CD14-positive monocyte (primary cell): ENCODE data around the gene ADAM30. TPM values are rescaled to one million over a fixed set of nuclear protein-coding genes. Genes with fewer than 3 reads are reported as not detected.

ENCODE experiments used
- DNase-seq, 3 donors: peaks; one replicate each; pipeline ENCODE4 v3.0.0-alpha.2; 2011 to 2022
- H2AFZ ChIP-seq: 2 replicates; pipeline ENCODE4 v1.6.0; 2012; ENCODE audit warnings: mild to moderate bottlenecking, low read depth, low read length, inconsistent platforms; ENCODE audit not compliant: insufficient read depth, poor library complexity, severe bottlenecking
- H3K27ac ChIP-seq, 2 donors: 1 replicate in 1 of 2; 2 replicates in 1 of 2; pipeline ENCODE4 v1.5.1; 2012 to 2013; ENCODE audit warnings: low read length in 2 of 2, control low read depth in 1 of 2, inconsistent platforms in 1 of 2, low read depth in 1 of 2, mild to moderate bottlenecking in 1 of 2
- H3K27me3 ChIP-seq, 2 donors: one replicate each; pipeline versions ENCODE4 v1.6.0 to v1.6.1; 2011 to 2013; ENCODE audit warnings: low read length in 2 of 2; ENCODE audit not compliant: control insufficient read depth in 2 of 2, insufficient read depth in 2 of 2
- H3K36me3 ChIP-seq, 2 donors: replicated peaks in 1 of 2; 1 replicate in 1 of 2; 2 replicates in 1 of 2; pipeline versions ENCODE4 v1.5.1 to v1.6.1; 2012 to 2013; ENCODE audit warnings: low read length in 2 of 2, control low read depth in 1 of 2, inconsistent platforms in 1 of 2, mild to moderate bottlenecking in 1 of 2; ENCODE audit not compliant: insufficient read depth in 2 of 2, control insufficient read depth in 1 of 2
- H3K4me1 ChIP-seq, 2 donors: 1 replicate in 1 of 2; 2 replicates in 1 of 2; pipeline versions ENCODE4 v1.5.1 to v1.6.1; 2012 to 2013; ENCODE audit warnings: low read length in 2 of 2, control low read depth in 1 of 2, inconsistent platforms in 1 of 2, mild to moderate bottlenecking in 1 of 2, moderate library complexity in 1 of 2; ENCODE audit not compliant: insufficient read depth in 2 of 2, control insufficient read depth in 1 of 2
- H3K4me2 ChIP-seq: replicated peaks from 2 replicates; pipeline ENCODE3; 2012; ENCODE audit warnings: low read length, moderate library complexity, mild to moderate bottlenecking; ENCODE audit not compliant: poor library complexity, severe bottlenecking; ENCODE audit errors: extremely low read depth
- H3K4me3 ChIP-seq, 3 experiments: fragments of 200-600 bp in 1 of 3; sonication (generic) in 1 of 3; replicated peaks in 1 of 3; 1 replicate in 2 of 3; 2 replicates in 1 of 3; pipeline ENCODE4 v1.5.1; 2011 to 2013; ENCODE audit warnings: low read length in 3 of 3, mild to moderate bottlenecking in 3 of 3, control low read depth in 2 of 3, low read depth in 2 of 3, inconsistent platforms in 1 of 3, moderate library complexity in 1 of 3
- H3K79me2 ChIP-seq: 2 replicates; pipeline ENCODE4 v1.6.0; 2012; ENCODE audit warnings: mild to moderate bottlenecking, control low read depth, inconsistent platforms, low read length, moderate library complexity; ENCODE audit not compliant: insufficient read depth
- H3K9ac ChIP-seq: 2 replicates; pipeline ENCODE4 v1.6.0; 2017; ENCODE audit warnings: low read length, mild to moderate bottlenecking; ENCODE audit not compliant: insufficient read depth, poor library complexity, severe bottlenecking
- H3K9me3 ChIP-seq, 2 donors: replicated peaks in 1 of 2; 1 replicate in 1 of 2; 2 replicates in 1 of 2; pipeline versions ENCODE4 v1.5.1 to v1.6.1; 2012 to 2013; ENCODE audit warnings: low read length in 2 of 2, control low read depth in 1 of 2; ENCODE audit not compliant: control insufficient read depth in 1 of 2, insufficient read depth in 1 of 2
- H4K20me1 ChIP-seq: 2 replicates; pipeline ENCODE4 v1.6.0; 2012; ENCODE audit warnings: mild to moderate bottlenecking, low read length, control low read depth, moderate library complexity; ENCODE audit not compliant: insufficient read depth
- H3K27ac Mint-ChIP-seq, 7 donors: one replicate each; pipeline ENCODE4 v1.8.0; 2020; ENCODE audit warnings: mild to moderate bottlenecking in 7 of 7, mixed read lengths in 7 of 7, moderate library complexity in 6 of 7, inconsistent platforms in 2 of 7
- H3K27me3 Mint-ChIP-seq, 3 donors: one replicate each; pipeline ENCODE4 v1.8.0; 2021 to 2022; ENCODE audit warnings: low read depth in 3 of 3, mild to moderate bottlenecking in 3 of 3, mixed read lengths in 3 of 3, moderate library complexity in 3 of 3, inconsistent platforms in 1 of 3
- H3K36me3 Mint-ChIP-seq, 2 donors: one replicate each; pipeline ENCODE4 v1.8.0; 2020; ENCODE audit warnings: mixed read lengths in 2 of 2, inconsistent platforms in 1 of 2, mild to moderate bottlenecking in 1 of 2
- H3K4me1 Mint-ChIP-seq: one replicate; pipeline ENCODE4 v1.8.0; 2020; ENCODE audit warnings: mild to moderate bottlenecking, mixed read lengths
- H3K4me3 Mint-ChIP-seq, 2 donors: one replicate each; pipeline ENCODE4 v1.8.0; 2020; ENCODE audit warnings: mild to moderate bottlenecking in 2 of 2, mixed read lengths in 2 of 2, moderate library complexity in 1 of 2
- H3K9me3 Mint-ChIP-seq, 7 donors: one replicate each; pipeline ENCODE4 v1.8.0; 2020 to 2022; ENCODE audit warnings: mixed read lengths in 7 of 7, mild to moderate bottlenecking in 6 of 7, moderate library complexity in 6 of 7, inconsistent platforms in 2 of 7
- CTCF ChIP-seq: fragments of 200-600 bp; IDR thresholded peaks from one replicate; pipeline ENCODE4 v1.8.0; 2022; ENCODE audit warnings: antibody characterized with exemption, mild to moderate bottlenecking
- WGBS: methylation state at CpG from one replicate; pipeline ENCODE4 v1.1.5; 2013; ENCODE audit warnings: missing lambda C conversion rate; ENCODE audit not compliant: insufficient coverage; 5-methylcytosine and 5-hydroxymethylcytosine counted together
- intact Hi-C, 2 donors: fragments of 100-400 bp; cut with micrococcal nuclease; formaldehyde crosslinking; loops; one replicate each; pipeline versions ENCODE4 v1.15.0 to v1.15.1; 2023
- polyA plus RNA-seq, 3 donors: library from polyadenylated mRNA; depleted of rRNA in 1 of 3; unstranded in 2 of 3; stranded (reverse) in 1 of 3; fragments of 300-500 nt in 2 of 3; fragments of >200 nt in 1 of 3; fragmentation: Illumina TruSeq in 2 of 3; gene quantifications; 1 replicate in 2 of 3; 2 replicates in 1 of 3; pipeline ENCODE4 v1.2.3, GENCODE V29; 2012 to 2021

ADAM30 gene
- polyA plus RNA-seq, 3 donors: not detected

- Mint-ChIP-seq H3K27ac (no peak overlapping the region), H3K4me1 (no peaks in the 10 kb centered on the region), H3K9me3 (peaks cover 0 to 6% (median 0%) of the 10 kb centered on the region in 7 donors), H3K27me3 (peaks cover 0 to 2% (median 0%) of the 10 kb centered on the region in 3 donors), H3K36me3 (peaks cover 46 to 56% of the 10 kb centered on the region in 2 donors), H3K4me3 (no peak overlapping the region)
- no CpG with 5 or more reads among the region's 2 CpGs for WGBS
- no peak for TF ChIP-seq CTCF
- H3K27ac ChIP-seq: no peak overlapping the region
- intact Hi-C loops: loop anchor here in 1 of 2 donors (5.0 kb wide), 1 partner anchor 51 kb away; no protein-coding TSS in a partner anchor
- H2AFZ ChIP-seq: no peak overlapping the region
- H4K20me1 ChIP-seq: peaks cover 94% of the 10 kb centered on the region
- DNase-seq: no peak
- peaks cover 51 to 67% of the 10 kb centered on the region in 2 donors for H3K36me3 ChIP-seq
- no peak overlapping the region for H3K4me2 ChIP-seq
- H3K4me1 ChIP-seq: no peaks in the 10 kb centered on the region
- H3K4me3 ChIP-seq: no peak overlapping the region
- no peak overlapping the region for H3K9ac ChIP-seq
- H3K79me2 ChIP-seq: no peaks in the 10 kb centered on the region
- H3K9me3 ChIP-seq: no peaks in the 10 kb centered on the region
- H3K27me3 ChIP-seq: no peaks in the 10 kb centered on the region
These were observed 15.5 kb upstream of the ADAM30 start for GRCh38 chr1:119911775-119912174.

- Histone ChIP-seq H3K27ac (no peak overlapping the region), H3K27me3 (no peaks in the 10 kb centered on the region), H3K9ac (no peak overlapping the region), H3K9me3 (peaks cover 0 to 4% of the 10 kb centered on the region in 2 donors), H3K36me3 (peaks cover 39 to 56% of the 10 kb centered on the region in 2 donors), H3K4me2 (no peak overlapping the region), H3K79me2 (no peaks in the 10 kb centered on the region), H3K4me3 (no peak overlapping the region), H4K20me1 (peaks cover 83% of the 10 kb centered on the region), H2AFZ (no peak overlapping the region), H3K4me1 (no peaks in the 10 kb centered on the region)
- Mint-ChIP-seq H3K27ac (peak overlapping the region in 1 of 7 donors; percentile 8), H3K36me3 (peaks cover 34 to 44% of the 10 kb centered on the region in 2 donors), H3K9me3 (peaks cover 5 to 10% (median 8%) of the 10 kb centered on the region in 7 donors), H3K27me3 (peaks cover 0 to 2% (median 0%) of the 10 kb centered on the region in 3 donors), H3K4me3 (no peak overlapping the region), H3K4me1 (no peaks in the 10 kb centered on the region)
- intact Hi-C loops: loop anchor here in 1 of 2 donors (5.0 kb wide), 1 partner anchor 52 kb away; no protein-coding TSS in a partner anchor
- DNase-seq: no peak
- 46% methylated on average over 2 of the region's 4 CpGs for WGBS
- no peak for TF ChIP-seq CTCF
These were observed 14.3 kb upstream of the ADAM30 start for GRCh38 chr1:119910618-119911017.
